ENCODE data around the gene THSD8.

The THSD8 gene

GRCh38 chr19:12793290-12794195 is 8.3 kb upstream of the THSD8 start:
- peak overlapping the region; percentile 20 for H2BK12ac ChIP-seq (ENCODE audit: low read length)
- peak overlapping the region; percentile 96 for H3K4me2 ChIP-seq (ENCODE audit: low read length)
- peak overlapping the region; percentile 58 for H4K12ac ChIP-seq (ENCODE audit: low read depth, low read length)
- H3K14ac ChIP-seq (ENCODE audit: low read length), result peak overlapping the region; percentile 67
- H3K18ac ChIP-seq (ENCODE audit: low read length), result peak overlapping the region; percentile 88
- peak overlapping the region; percentile 71 for H4K91ac ChIP-seq (ENCODE audit: low read depth, low read length)
- peaks cover 47% of the 10 kb centered on the region for H3K79me1 ChIP-seq (ENCODE audit: low read length)
- H3K23ac ChIP-seq (ENCODE audit: low read length), result no peak overlapping the region
- H3K9ac ChIP-seq (ENCODE audit: low read length), result peak overlapping the region; percentile 85
- no peaks in the 10 kb centered on the region for H3K27me3 ChIP-seq (ENCODE audit: insufficient read depth, low read length)
- H3K4ac ChIP-seq (ENCODE audit: low read depth, low read length), result peak overlapping the region; percentile 88
- peak overlapping the region; percentile 83 for H3K4me3 ChIP-seq (ENCODE audit: low read depth, low read length)
- no CpG with 5 or more reads among the region's 81 CpGs for WGBS (ENCODE audit: extremely low coverage, insufficient coverage, insufficient read length)
- H2AK5ac ChIP-seq (ENCODE audit: low read length), result peak overlapping the region; percentile 44
- H3K4me1 ChIP-seq (ENCODE audit: control insufficient read depth in 1 of 2, insufficient read depth in 2 of 2, low read length in 2 of 2), result peaks cover 21 to 22% of the 10 kb centered on the region in 2 experiments
- H2BK5ac ChIP-seq (ENCODE audit: low read depth, low read length, poor library complexity), result peak overlapping the region; percentile 79
- peak; percentile 94 to 98 for DNase-seq
- peak overlapping the region; percentile 78 for H4K8ac ChIP-seq (ENCODE audit: low read depth, low read length)
- peaks cover 2% of the 10 kb centered on the region for H3K9me3 ChIP-seq (ENCODE audit: insufficient read depth, low read depth, low read length)
- peak overlapping the region; percentile 75 for H3K27ac ChIP-seq (ENCODE audit: low read depth, low read length)
- H3K36me3 ChIP-seq (ENCODE audit: control insufficient read depth in 1 of 2, insufficient read depth in 2 of 2, low read length in 2 of 2), result peaks cover 0 to 6% of the 10 kb centered on the region in 2 experiments
- peak overlapping the region; percentile 56 for H2AFZ ChIP-seq (ENCODE audit: insufficient read depth, low read length, poor library complexity)
- H2BK120ac ChIP-seq (ENCODE audit: insufficient read depth, low read length, poor library complexity), result peak overlapping the region; percentile 50
- H3K79me2 ChIP-seq (ENCODE audit: control insufficient read depth, insufficient read depth, low read length, poor library complexity), result peaks cover 24% of the 10 kb centered on the region

DNA sequence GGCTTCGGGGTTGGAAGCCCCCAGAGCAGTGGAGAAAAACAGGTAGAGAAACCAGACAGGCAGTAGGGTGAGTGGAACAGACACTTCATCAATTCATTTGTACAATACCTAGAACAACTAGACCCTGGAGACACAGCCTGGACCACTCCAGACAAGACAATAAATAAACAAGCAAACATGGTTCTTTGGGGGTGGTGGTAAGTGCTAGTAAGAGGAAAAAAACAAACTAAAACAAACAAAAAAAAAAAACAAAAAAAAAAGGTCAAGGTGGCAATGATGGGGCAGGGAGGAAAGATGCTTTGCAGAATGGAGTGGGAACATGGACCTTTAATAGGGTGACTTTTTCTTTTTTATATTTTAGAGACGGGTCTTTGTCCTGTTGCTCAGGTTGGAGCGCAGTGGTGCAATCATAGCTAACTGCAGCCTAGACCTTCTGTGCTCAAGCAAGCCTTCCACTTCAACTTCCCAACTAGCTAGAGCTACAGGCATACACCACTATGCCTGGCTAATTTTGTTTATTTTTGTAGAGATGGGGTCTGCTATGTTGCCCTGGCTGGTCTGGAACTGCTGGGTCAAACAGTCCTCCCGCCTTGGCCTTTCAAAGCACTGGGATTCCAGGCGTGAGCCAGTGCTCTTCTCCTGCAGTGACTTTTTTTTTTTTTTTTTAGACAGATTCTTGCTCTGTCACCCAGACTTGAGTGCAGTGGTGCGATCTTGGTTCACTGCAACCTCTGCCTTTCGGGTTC is 7.5 kb upstream of the THSD8 start:
- Histone ChIP-seq H2BK120ac (ENCODE audit: insufficient read depth, low read length, poor library complexity) (peak overlapping the region; percentile 35), H3K18ac (ENCODE audit: low read length) (peak overlapping the region; percentile 78), H2AFZ (ENCODE audit: insufficient read depth, low read length, poor library complexity) (no peak overlapping the region), H3K27me3 (ENCODE audit: insufficient read depth, low read length) (no peaks in the 10 kb centered on the region), H2AK5ac (ENCODE audit: low read length) (no peak overlapping the region), H3K4me1 (ENCODE audit: control insufficient read depth in 1 of 2, insufficient read depth in 2 of 2, low read length in 2 of 2) (peaks cover 13 to 14% of the 10 kb centered on the region in 2 experiments), H2BK12ac (ENCODE audit: low read length) (no peak overlapping the region), H2BK5ac (ENCODE audit: low read depth, low read length, poor library complexity) (peak overlapping the region; percentile 76), H3K9ac (ENCODE audit: low read length) (peak overlapping the region; percentile 64), H3K9me3 (ENCODE audit: insufficient read depth, low read depth, low read length) (peaks cover 2% of the 10 kb centered on the region), H3K4me3 (ENCODE audit: low read depth, low read length) (peak overlapping the region; percentile 70), H4K8ac (ENCODE audit: low read depth, low read length) (peak overlapping the region; percentile 78), H3K27ac (ENCODE audit: low read depth, low read length) (peak overlapping the region; percentile 71), H3K23ac (ENCODE audit: low read length) (no peak overlapping the region), H3K79me1 (ENCODE audit: low read length) (peaks cover 38% of the 10 kb centered on the region), H3K79me2 (ENCODE audit: control insufficient read depth, insufficient read depth, low read length, poor library complexity) (peaks cover 24% of the 10 kb centered on the region), H3K14ac (ENCODE audit: low read length) (peak overlapping the region; percentile 67), H3K4me2 (ENCODE audit: low read length) (peak overlapping the region; percentile 96), H4K91ac (ENCODE audit: low read depth, low read length) (peak overlapping the region; percentile 71), H3K4ac (ENCODE audit: low read depth, low read length) (peak overlapping the region; percentile 61), H4K12ac (ENCODE audit: low read depth, low read length) (peak overlapping the region; percentile 58), H3K36me3 (ENCODE audit: control insufficient read depth in 1 of 2, insufficient read depth in 2 of 2, low read length in 2 of 2) (peaks cover 6 to 8% of the 10 kb centered on the region in 2 experiments)
- WGBS (ENCODE audit: extremely low coverage, insufficient coverage, insufficient read length), result no CpG with 5 or more reads among the region's 7 CpGs
- peak in 1 of 2 donors; percentile 58 for DNase-seq

GRCh38 chr19:12794971-12795381 is 6.9 kb upstream of the THSD8 start:
- peaks cover 33% of the 10 kb centered on the region for H3K79me1 ChIP-seq (ENCODE audit: low read length)
- H2AFZ ChIP-seq (ENCODE audit: insufficient read depth, low read length, poor library complexity), result no peak overlapping the region
- peaks cover 12 to 14% of the 10 kb centered on the region in 2 experiments for H3K4me1 ChIP-seq (ENCODE audit: control insufficient read depth in 1 of 2, insufficient read depth in 2 of 2, low read length in 2 of 2)
- no peaks in the 10 kb centered on the region for H3K27me3 ChIP-seq (ENCODE audit: insufficient read depth, low read length)
- peak in 1 of 2 donors; percentile 16 for DNase-seq
- H3K9ac ChIP-seq (ENCODE audit: low read length), result no peak overlapping the region
- no peak overlapping the region for H3K4ac ChIP-seq (ENCODE audit: low read depth, low read length)
- no peak overlapping the region for H2BK120ac ChIP-seq (ENCODE audit: insufficient read depth, low read length, poor library complexity)
- H2BK5ac ChIP-seq (ENCODE audit: low read depth, low read length, poor library complexity), result no peak overlapping the region
- H4K91ac ChIP-seq (ENCODE audit: low read depth, low read length), result no peak overlapping the region
- no peak overlapping the region for H2AK5ac ChIP-seq (ENCODE audit: low read length)
- no CpG with 5 or more reads among the region's 9 CpGs for WGBS (ENCODE audit: extremely low coverage, insufficient coverage, insufficient read length)
- peaks cover 12 to 15% of the 10 kb centered on the region in 2 experiments for H3K36me3 ChIP-seq (ENCODE audit: control insufficient read depth in 1 of 2, insufficient read depth in 2 of 2, low read length in 2 of 2)
- no peak overlapping the region for H3K4me3 ChIP-seq (ENCODE audit: low read depth, low read length)
- no peak overlapping the region for H3K27ac ChIP-seq (ENCODE audit: low read depth, low read length)
- H3K4me2 ChIP-seq (ENCODE audit: low read length), result no peak overlapping the region
- H3K23ac ChIP-seq (ENCODE audit: low read length), result no peak overlapping the region
- H3K18ac ChIP-seq (ENCODE audit: low read length), result no peak overlapping the region
- H3K9me3 ChIP-seq (ENCODE audit: insufficient read depth, low read depth, low read length), result peaks cover 2% of the 10 kb centered on the region
- no peak overlapping the region for H3K14ac ChIP-seq (ENCODE audit: low read length)
- no peak overlapping the region for H4K8ac ChIP-seq (ENCODE audit: low read depth, low read length)
- no peak overlapping the region for H4K12ac ChIP-seq (ENCODE audit: low read depth, low read length)
- H2BK12ac ChIP-seq (ENCODE audit: low read length), result no peak overlapping the region
- peaks cover 24% of the 10 kb centered on the region for H3K79me2 ChIP-seq (ENCODE audit: control insufficient read depth, insufficient read depth, low read length, poor library complexity)
